ENCODE results near the gene PRKCZ.

GRCh38 chr1:2135441-2135841 lies 85.2 kb downstream of the PRKCZ start:
- TF ChIP-seq POLR2A (IDR thresholded peaks at IDR 0.05; ENCODE audit: extremely low read depth, insufficient read length), result no peak
- no peak for TF ChIP-seq CTCF (IDR thresholded peaks at IDR 0.05; ENCODE audit: low read depth, low read length)
- TF ChIP-seq, protein P1, sequence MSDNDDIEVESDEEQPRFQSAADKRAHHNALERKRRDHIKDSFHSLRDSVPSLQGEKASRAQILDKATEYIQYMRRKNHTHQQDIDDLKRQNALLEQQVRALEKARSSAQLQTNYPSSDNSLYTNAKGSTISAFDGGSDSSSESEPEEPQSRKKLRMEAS (IDR thresholded peaks at IDR 0.05; ENCODE audit: low read depth, low read length), result no peak

Data from NB4 (cell line).